Bronchial epithelial cell (primary cell): ENCODE results near the gene CREB5. TPM values are rescaled to one million over a fixed set of nuclear protein-coding genes. Genes with fewer than 3 reads are reported as not detected.
A peak's percentile ranks its signal among the peaks of the same experiment; 100 is the strongest.

ENCODE experiments used
- DNase-seq: peaks from one replicate; pipeline ENCODE4 v3.0.0-alpha.2; 2010; ENCODE audit warnings: low read depth
- FAIRE-seq: peaks from 2 replicates; lab custom pipeline; 2011; peaks lifted over from hg19 to GRCh38; lab: Jason Lieb, UNC
- H3K27me3 ChIP-seq: 2 replicates; pipeline ENCODE4 v1.5.1; 2011; ENCODE audit warnings: low read length; ENCODE audit not compliant: control insufficient read depth, insufficient read depth
- H3K36me3 ChIP-seq: 2 replicates; pipeline ENCODE4 v1.5.1; 2011; ENCODE audit warnings: low read length; ENCODE audit not compliant: control insufficient read depth, insufficient read depth
- H3K4me3 ChIP-seq: 2 replicates; pipeline ENCODE4 v1.5.1; 2011; ENCODE audit warnings: mild to moderate bottlenecking, low read depth, low read length, control low read depth
- CTCF ChIP-seq: IDR thresholded peaks from 2 replicates; pipeline ENCODE4 v1.5.1; 2011; ENCODE audit warnings: mild to moderate bottlenecking, moderate library complexity, low read length, control low read depth, inconsistent platforms; ENCODE audit not compliant: insufficient read depth, severe bottlenecking
- total RNA-seq: library from RNA; depleted of rRNA; stranded (reverse); fragments of >200 nt; gene quantifications from 2 replicates; pipeline ENCODE4 v1.2.1, GENCODE V29; 2014

CREB5 gene
- total RNA-seq, 1 donor from 2014 or later: 2.1 TPM

GRCh38 chr7:28488061-28488791, 75.9 kb downstream of the CREB5 start:
- TF ChIP-seq CTCF: no peak
- peak; percentile 18 for FAIRE-seq
- Histone ChIP-seq H3K4me3 (no peak overlapping the region), H3K36me3 (no peaks in the 10 kb centered on the region), H3K27me3 (no peaks in the 10 kb centered on the region)
- peak; percentile 31 for DNase-seq

DNA sequence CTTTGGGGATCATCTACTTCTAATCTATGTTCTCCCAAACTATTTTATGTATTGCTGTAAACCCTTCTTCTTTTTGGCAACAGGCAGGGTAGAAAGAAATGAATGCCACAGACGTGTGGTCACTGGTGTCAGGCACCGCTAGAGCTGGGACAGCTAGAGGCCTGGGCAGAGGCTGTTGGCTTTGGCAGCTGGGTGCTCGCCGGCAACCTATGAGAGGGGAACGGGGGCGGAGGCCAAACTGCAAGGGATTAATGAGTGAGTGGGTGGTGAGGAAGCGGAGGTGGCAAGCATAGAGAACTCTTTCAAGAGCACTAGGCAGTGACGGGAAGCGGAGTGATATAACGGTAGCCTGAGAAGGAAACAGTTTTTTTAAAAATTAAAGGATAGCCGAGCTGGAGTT, 78.5 kb downstream of the CREB5 start:
- Histone ChIP-seq H3K4me3 (no peak overlapping the region), H3K36me3 (no peaks in the 10 kb centered on the region), H3K27me3 (no peaks in the 10 kb centered on the region)
- FAIRE-seq (no peak), DNase-seq (no peak)
- no peak for TF ChIP-seq CTCF

- Histone ChIP-seq H3K36me3 (no peaks in the 10 kb centered on the region), H3K4me3 (no peak overlapping the region), H3K27me3 (peaks cover 2% of the 10 kb centered on the region)
- no peak for TF ChIP-seq CTCF
- FAIRE-seq (no peak), DNase-seq (no peak)
Observed at GRCh38 chr7:28493477-28493876, 81.2 kb downstream of the CREB5 start.

DNA sequence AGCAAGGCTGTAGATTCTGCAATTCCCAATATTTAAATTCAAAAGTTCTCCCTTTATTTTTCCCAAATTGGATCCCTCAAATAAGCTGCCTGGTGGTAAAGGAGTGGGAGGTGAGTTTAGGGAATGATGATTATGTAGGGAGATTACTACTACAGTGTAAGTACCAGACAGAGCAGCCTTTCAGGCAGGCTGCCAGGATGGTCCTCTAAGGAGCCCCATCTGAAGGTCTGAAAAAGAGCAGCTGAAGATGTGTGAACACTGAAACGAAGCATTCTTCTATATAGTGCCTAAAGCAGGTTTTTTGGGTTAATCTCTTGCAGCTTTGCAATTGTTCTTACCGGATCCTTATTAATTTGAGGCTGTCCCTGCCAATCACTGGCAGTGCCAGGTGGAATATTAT, 84.7 kb downstream of the CREB5 start:
- TF ChIP-seq CTCF: no peak
- H3K36me3 ChIP-seq: no peaks in the 10 kb centered on the region
- DNase-seq (no peak), FAIRE-seq (no peak)
- H3K27me3 ChIP-seq: peaks cover 4% of the 10 kb centered on the region
- H3K4me3 ChIP-seq: no peak overlapping the region

DNA sequence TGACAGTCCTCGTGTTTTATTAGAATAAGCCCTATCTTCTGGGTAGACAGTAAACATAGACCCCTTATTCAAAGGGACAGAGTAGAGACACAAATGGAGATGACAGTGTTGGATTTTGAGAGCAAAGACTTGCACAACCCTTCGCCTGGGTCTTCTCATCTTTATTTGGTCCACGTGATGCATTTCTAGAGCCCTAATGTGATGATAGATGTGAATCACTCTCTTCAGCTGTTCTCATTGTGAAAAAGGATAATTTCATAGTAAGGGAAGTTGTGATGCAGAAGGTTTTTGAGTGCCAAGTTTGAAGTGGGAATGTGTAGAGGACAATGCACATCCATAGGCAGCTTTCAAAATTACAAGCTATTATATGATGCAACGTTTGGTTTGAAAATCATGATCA, 86.3 kb downstream of the CREB5 start:
- peaks cover 4% of the 10 kb centered on the region for H3K27me3 ChIP-seq
- no peaks in the 10 kb centered on the region for H3K36me3 ChIP-seq
- no peak for TF ChIP-seq CTCF
- DNase-seq: no peak
- no peak for FAIRE-seq
- H3K4me3 ChIP-seq: no peak overlapping the region

DNA sequence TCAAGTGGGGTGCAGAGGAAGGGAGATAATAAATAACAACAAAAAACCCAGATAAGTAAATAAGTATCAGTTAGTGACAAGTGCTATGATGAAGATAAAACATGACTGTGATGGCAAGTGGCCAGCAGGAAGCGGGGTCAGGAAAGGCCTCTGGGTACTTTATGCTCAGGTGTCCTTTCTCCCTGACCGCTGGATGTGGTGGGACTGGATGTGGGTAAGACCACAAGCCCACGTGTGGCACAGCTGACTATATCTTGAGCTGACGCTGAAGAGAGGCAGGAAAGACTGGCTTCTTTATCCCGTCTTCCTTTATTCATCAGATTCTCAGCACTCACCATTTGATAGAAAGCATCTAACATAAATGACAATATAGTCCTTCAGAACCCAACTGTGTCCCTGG, 87.8 kb downstream of the CREB5 start:
- H3K4me3 ChIP-seq: no peak overlapping the region
- no peak for TF ChIP-seq CTCF
- no peaks in the 10 kb centered on the region for H3K36me3 ChIP-seq
- no peak for DNase-seq
- H3K27me3 ChIP-seq: peaks cover 4% of the 10 kb centered on the region
- no peak for FAIRE-seq
